Cardiac fibroblast (primary cell): Measurements from ENCODE around the gene SMPDL3A.

Experiments used
- DNase-seq, 2 donors: peaks; one replicate each; pipeline versions ENCODE4 v3.0.0 to v3.0.0-alpha.2; 2010; ENCODE audit warnings: low read depth in 2 of 2
- H3K4me3 ChIP-seq, 2 donors: replicated peaks in 1 of 2; 1 replicate in 1 of 2; 2 replicates in 1 of 2; pipeline ENCODE4 v1.5.1; 2011; ENCODE audit warnings: low read depth in 2 of 2, low read length in 2 of 2, mild to moderate bottlenecking in 2 of 2, moderate library complexity in 1 of 2
- TF ChIP-seq, protein P1 (sequence below): IDR thresholded peaks from one replicate; pipeline ENCODE4 v1.5.1; 2011; ENCODE audit warnings: low read depth, mild to moderate bottlenecking, low read length, inconsistent platforms

Gene SMPDL3A

GRCh38 chr6:122775975-122776374, 13.1 kb upstream of the SMPDL3A start:
- no peak for DNase-seq
- TF ChIP-seq, protein P1, sequence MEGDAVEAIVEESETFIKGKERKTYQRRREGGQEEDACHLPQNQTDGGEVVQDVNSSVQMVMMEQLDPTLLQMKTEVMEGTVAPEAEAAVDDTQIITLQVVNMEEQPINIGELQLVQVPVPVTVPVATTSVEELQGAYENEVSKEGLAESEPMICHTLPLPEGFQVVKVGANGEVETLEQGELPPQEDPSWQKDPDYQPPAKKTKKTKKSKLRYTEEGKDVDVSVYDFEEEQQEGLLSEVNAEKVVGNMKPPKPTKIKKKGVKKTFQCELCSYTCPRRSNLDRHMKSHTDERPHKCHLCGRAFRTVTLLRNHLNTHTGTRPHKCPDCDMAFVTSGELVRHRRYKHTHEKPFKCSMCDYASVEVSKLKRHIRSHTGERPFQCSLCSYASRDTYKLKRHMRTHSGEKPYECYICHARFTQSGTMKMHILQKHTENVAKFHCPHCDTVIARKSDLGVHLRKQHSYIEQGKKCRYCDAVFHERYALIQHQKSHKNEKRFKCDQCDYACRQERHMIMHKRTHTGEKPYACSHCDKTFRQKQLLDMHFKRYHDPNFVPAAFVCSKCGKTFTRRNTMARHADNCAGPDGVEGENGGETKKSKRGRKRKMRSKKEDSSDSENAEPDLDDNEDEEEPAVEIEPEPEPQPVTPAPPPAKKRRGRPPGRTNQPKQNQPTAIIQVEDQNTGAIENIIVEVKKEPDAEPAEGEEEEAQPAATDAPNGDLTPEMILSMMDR = no peak
- H3K4me3 ChIP-seq = no peak overlapping the region

DNA sequence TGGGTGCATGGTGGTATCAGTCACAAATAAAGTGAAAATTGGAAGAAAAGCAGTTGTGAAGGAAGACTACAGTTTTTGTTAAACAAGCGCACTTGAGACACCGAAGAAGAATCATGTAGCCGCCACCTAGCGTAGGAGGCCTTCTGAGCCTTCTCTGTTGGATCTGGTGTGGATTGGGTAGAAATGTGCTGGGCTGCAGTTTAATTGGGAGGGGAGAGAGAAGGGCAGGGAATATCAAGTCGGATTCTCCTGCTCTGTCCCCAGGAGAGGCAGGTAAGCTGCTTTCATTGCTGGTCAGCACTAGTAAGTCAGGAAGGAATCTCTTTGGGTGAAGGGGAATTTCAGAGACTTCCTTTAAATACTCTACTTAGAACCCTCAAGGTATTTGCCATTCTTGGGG, 10.8 kb upstream of the SMPDL3A start:
- TF ChIP-seq, protein P1 = no peak
- DNase-seq = no peak

DNA sequence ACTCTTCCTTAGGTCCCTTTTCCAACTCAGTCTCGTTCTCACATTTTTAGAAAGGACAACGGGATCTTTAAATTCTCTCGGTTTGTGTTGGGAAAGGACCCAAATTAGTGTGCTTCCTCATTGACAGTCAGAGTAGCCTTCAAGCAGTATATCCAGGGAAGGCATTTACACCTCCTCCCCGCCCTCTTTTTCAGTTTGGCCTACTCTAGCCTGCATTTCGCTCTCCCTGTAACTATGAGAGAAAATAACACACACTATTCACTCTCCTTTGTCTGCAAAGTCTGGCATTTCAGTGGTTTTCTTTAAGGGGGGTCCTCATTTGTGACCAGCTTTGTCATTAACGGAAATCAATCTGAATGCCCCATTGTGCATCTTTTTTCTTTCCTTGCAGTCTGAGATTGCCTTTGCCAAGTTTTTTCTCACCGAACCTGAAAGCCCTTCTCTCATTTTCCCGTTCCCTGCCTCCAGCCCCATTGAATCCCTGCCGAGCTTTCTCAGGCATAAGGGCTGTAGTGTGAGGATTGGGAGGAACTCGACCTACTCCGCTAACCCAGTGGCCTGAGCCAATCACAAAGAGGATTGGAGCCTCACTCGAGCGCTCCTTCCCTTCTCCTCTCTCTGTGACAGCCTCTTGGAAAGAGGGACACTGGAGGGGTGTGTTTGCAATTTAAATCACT, 9.9 kb upstream of the SMPDL3A start:
- TF ChIP-seq, protein P1 = no peak
- no peak for DNase-seq
- H3K4me3 ChIP-seq = no peak overlapping the region

More for the DNA sequence above, 10.8 kb upstream of the SMPDL3A start:
- no peak overlapping the region for H3K4me3 ChIP-seq

- H3K4me3 ChIP-seq = no peak within 1 kb of the TSS
- no peak for DNase-seq
- TF ChIP-seq, protein P1 = no peak
These were observed 9.4 kb upstream of the SMPDL3A start, which contains the start of gene FABP7 for GRCh38 chr6:122779667-122780066. Gene FABP7 (plus strand): TSS chr6:122779716. CDS start chr6:122779795, 79 bp downstream.

DNA sequence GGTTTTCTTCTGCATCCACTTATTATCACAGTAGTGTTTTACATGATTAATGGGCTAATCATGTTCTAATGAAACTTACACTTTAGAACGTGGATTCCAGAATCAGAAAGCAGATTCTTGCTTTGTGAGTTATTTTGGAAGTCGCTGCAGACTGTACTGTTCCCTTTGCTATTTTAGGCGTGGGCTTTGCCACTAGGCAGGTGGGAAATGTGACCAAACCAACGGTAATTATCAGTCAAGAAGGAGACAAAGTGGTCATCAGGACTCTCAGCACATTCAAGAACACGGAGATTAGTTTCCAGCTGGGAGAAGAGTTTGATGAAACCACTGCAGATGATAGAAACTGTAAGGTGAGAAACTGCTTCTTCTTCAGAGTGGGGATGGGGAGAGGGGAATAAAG, 8.9 kb upstream of the SMPDL3A start:
- TF ChIP-seq, protein P1 = no peak
- DNase-seq = no peak
- H3K4me3 ChIP-seq = no peak overlapping the region

DNA sequence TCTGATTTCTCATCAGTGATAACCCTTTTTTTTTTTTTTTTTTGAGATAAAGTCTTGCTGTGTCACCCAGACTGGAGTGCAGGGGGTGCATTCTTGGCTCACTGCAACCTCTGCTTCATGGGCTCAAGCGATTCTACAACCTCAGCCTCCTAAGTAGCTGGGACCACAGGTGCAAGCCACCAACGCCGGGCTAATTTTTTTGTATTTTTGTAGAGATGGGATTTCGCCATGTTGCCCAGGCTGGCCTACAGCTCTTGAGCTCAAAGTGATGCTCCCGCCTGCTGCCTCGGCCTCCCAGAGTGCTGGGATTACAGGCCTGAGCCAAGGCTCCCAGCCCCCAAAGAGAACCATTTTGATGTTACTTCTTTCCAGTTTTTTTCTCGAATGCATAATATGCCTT, 7.3 kb upstream of the SMPDL3A start:
- H3K4me3 ChIP-seq = no peak overlapping the region
- no peak for DNase-seq
- TF ChIP-seq, protein P1 = no peak

DNA sequence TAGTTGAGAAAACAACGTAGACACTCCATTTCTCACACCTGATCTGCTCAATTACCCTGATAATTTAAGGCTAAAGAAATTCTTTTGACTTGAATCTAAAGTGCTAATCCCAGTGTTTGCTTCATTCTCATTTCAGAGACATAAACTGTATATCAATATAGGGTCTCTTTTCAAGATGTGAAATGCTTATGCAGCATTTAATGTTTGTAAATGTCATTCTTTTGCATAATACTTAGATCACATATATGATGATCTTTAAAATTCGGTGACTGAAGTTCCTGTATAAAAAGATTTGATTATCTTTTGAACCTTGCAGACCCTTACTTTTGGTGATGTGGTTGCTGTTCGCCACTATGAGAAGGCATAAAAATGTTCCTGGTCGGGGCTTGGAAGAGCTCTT, 5.7 kb upstream of the SMPDL3A start:
- DNase-seq = no peak
- H3K4me3 ChIP-seq = no peak overlapping the region
- TF ChIP-seq, protein P1 = no peak
